ENCODE data around the gene CAPS.

Gene CAPS

DNA sequence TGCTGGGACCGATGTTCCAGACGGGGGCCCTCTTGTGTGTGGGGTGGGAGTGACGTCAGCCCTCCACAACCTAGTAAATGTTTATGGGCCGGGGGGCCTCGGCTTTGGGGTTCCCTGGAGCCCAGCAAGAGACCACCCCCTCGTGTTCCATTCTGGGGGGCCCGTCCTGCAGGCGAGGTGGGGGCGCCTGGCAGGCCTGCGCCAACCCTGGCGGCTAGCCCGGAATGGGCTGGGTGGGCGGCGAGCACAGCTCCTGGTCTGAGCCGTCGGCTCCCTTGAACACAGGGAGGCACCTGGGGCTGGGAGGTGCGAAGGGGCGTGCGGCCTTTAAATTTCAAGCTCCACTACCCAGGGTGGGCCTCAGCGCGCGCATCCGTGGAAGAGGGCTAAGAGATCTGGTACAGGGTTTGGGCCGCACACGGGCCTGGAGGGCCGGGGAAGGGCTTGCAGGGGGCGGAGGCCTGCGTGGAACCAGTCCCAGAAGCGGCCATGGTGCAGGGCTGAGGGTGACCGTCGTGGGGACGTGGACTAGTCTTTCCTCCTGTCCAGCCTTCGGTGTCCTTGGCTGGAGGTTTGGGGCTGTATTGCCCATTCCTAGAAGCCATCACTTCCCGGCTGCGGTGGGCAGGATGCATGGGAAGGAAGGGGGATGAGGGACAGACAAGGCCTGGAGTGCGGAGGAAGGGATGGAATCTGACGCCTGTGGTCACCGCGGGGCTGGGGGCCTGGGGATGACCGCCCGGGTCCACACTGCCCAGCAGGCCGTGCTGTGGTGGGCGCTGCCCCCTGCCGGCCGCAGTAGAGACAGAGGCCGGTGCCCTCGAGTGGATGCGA is 21.9 kb upstream of the CAPS start:
- DNase-seq (ENCODE audit: low read depth in 2 of 2), result no peak

DNA sequence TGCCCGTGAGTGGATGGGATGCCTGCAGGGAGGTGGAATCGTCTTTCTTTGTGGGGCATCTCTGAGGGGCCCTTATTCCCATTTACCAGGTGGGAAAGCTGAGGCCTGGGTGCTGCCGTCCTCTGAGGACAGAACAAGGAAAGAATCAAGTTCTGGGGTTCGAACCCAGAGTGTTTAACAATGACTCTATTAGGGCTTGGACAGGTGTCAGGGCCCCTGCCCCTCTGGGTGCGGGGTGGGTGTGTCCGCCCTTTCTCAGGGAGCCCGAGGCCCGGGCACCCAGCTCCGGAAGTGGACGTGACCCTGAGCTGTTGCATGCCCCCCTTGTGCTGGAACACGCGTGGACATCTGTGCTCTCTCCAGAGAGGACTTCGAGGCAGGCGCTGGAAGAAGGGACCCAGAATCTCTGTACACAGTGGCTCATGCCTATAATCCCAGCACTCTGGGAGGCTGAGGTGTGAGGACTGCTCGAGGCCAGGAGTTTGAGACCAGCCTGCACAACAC is 21.2 kb upstream of the CAPS start:
- no peak for DNase-seq (ENCODE audit: low read depth in 2 of 2)

DNA sequence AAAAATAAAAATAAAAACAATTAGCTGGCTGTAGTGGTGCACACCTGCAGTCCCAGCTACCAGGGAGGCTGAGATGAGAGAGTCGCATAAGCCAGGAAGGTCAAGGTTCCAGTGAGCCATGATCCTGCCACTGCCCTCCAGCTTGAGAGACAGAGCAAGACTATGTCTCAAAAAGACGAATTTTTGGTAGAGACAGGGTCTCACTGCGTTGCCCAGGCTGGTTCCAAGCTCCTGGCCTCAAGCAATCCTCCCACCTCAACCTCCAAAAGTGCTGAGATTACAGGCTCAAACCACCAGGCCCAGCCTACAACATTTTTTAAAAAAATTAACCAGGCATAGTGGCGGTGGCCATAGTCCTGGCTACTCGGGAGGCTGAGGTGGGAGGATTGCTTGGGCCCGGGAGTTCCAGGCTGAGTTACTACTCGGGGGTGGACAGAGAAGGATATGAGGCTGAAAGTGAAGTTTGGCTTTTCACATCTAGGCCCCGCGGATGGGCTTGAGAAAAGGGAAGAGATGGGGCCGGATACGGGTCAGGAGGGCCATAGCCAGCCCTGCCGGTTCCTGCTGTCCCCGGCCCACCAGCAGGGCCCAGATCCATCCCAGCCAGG is 20.7 kb upstream of the CAPS start:
- DNase-seq (ENCODE audit: low read depth in 2 of 2), result no peak

DNA sequence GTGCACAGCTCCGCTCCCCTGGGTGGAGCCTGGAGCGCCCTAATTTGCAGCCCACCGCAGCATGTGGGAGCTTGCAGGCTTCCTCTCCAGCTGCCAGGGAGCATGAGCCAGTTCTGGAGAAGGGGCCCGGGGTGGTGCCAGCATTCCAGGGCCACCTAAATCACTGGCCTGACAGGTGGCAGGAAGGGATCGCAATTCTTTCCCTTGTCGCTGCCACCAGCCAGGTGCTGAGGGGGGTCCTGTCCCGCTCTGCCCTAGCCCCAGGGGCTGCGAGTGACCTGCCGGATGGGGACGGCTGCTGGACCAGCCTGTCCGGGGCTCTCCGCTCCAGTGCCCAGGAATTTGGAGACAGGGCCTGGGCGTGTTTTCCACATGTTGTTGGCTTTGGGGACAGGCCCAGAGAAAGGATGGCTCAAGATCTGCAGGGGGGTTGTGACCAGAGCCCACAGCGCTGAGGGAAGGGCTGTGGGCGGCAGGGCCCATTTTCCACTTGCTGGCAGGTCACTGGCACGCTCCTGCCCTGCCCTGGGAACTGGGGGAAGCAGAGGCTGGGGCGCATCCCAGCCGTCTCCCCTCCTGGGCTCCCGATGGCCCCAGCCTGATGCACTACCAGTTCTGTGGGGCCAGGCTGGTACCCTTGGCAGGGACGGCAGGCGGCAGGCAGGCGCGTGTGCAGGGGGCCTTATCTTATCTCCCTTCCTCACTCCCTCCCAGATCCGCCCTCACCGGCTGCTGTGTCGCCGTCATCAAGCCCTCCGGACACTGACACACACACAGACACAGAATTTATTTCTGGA is 19.9 kb upstream of the CAPS start:
- no peak for DNase-seq (ENCODE audit: low read depth in 2 of 2)

DNA sequence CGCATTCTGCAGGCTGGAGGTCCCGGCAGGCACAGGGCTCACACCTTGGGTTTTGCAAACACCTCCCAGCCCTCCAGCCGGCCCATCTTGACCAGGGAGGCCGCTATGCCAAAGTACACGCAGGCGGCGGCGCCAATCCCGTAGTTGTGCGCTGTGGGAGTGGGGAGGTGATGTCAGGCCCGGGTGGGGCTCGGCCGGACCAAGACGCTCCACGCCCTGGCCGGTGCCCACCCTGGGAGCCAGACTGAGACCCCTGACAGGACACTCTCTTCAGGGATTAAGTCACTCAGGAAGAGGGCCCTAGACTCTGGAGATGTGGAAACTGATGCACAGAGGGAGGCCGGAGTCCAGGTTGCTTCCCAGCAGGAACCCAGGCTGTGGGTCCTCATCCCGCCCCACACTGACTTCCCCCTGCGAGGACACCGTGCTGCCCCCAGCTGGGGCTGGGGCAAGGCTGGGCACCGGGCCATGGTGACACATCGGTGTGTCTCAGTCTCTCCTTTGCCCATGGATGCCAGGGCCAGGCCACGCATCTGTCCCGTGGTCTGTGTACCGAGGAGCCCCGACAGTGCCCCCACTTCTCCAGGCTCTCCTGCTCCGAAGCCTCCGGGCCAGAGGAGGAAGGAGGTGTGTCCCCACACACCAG is 19.2 kb upstream of the CAPS start:
- no peak for DNase-seq (ENCODE audit: low read depth in 2 of 2)

DNA sequence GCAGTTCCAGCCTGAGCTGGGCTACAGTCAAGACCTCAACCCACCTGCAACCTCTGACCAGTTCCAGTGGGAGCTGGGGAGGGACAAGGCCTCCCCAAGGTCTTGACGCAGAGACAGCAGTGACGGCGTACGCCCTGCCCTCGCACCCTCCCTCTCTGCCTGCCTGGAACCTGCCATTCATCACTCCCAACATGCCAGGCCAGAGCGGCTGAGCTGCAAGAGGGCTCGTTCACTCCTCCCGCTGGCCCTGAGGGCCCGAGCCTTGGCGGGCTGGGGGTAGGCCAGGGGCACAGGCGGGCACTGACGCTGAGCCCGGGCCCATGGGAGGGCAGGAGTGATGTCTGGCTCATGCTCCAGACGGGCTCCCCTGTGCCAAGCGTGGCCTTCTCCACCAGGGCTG is 18.6 kb upstream of the CAPS start:
- no peak for DNase-seq (ENCODE audit: low read depth in 2 of 2)

DNA sequence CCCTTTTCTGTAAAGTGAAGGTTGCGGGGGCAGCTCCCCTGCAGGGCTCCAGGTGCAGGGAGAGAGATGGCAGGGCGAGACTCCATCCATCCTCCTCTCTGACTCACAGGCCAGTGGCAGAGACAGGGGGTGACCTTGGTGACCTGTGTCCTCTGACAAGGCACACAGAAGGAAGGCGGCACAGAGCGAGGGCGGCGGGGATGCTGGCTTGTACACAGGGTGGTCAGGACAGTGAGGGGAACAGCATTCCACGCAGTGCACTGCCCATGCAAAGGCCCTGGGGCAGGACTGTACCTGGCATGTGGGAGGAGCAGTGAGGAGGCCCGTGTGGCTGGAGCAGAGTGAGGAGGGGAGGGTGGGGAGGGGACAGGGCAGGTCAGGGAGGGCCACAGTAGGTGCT is 18.2 kb upstream of the CAPS start:
- no peak for DNase-seq (ENCODE audit: low read depth in 2 of 2)

DNA sequence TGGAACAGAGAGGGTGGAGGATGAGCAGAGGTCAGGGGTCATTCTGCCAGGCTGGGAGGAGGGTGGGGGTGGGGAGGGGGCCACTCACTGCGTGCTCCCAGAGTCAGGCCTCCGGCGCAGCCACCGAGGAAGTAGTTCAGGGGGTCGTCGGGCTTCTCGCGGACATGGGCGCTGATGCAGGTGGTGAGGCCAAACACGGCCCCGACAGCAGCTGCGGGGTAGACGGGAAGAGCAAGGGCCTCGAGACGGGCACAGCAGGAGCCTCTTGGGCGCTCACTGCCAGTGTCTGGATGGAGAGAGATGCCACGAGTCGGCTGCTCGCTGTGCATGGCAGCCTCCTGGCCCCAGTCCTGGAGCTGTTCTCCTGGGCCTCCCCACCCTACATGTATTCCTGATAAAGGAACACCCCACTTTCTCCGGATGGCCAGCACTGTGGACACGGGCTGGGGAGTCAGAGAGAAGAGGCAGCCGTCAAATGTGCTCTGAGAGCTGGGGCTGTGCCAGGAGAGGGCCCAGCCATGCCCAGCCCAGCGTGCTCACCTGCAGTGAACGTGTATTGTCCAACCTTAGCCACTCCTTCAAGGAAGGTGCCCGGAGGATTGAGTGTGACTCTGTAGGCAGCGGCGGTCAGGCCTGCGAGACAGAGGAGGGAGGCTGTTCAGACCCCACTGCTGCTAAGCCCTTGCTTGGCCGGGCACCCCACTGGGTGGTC is 17.5 kb upstream of the CAPS start:
- no peak for DNase-seq (ENCODE audit: low read depth in 2 of 2)

DNA sequence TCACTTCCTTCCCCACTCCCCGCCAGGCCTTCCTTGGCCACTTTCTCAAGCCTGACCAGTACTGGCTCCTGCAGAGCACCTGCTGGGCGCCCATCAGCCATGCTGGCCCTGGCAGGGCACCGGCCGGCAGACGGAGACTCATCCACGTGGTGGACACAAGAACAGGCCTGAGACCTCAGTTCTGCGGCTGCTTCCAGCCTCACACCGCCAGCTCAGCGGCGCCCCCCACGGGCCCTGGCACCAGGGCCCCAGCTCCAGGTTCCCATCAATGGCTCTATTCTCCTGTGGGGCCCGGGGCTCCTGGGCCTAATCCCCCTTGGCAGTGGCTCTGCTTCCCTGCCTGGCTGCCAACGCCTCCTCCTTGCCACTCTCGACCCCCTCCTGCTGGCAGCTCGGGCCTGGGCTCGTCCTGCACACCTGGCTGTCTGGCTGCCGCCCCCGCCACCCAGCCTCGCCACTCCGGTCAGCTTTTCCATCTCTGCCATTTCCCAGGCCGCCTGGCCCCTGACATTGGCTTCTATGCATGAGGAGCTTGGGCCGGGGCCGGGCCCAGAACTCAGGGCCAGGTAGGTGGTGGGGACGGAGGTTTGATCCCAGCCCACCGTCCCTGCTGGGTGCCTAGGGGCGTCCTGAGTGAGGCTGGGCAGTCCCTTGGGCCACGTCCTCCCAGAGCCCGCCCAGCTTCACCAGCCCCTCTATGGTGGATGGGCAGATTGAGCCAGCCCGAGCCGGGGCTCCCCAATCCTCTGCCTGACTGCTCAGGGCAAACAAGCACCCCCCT is 16.7 kb upstream of the CAPS start:
- no peak for DNase-seq (ENCODE audit: low read depth in 2 of 2)

DNA sequence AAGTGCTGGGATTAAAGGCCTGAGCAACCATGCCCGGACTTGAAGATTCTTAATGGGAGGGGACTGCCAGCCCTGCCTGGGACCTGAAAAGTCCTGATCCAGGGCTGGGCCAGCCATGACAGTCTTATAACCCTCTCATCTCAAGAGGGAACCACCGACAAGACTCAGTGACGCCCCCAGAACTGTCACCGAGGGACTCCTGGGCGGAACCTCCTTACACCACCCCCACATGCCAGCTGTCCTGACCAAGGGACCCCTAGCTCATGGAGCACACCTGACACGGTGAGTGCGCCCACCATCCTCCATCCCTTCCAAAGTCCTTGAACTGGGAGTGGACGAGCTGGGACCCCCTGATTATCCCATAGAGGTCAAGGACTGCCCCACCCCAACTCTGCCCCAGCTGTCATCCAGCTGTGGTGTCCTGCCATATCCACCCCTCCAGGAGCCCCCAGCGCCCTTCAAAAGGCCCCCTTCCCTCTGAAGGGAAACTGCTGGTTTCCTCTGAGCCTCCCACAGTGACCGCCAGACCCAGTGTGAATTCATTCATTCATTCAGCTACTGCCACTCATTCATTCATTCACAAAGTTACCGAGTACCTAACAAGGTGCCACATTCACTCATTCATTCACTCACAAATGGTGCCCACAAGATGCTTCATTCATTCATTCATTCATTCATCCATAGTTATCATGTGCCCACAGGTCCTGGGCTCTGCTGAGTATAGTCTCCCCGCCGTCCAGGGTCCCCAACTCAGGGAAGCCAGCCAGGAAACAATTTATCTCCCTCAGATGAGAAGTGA is 14.1 kb upstream of the CAPS start:
- DNase-seq (ENCODE audit: low read depth in 2 of 2), result no peak

DNA sequence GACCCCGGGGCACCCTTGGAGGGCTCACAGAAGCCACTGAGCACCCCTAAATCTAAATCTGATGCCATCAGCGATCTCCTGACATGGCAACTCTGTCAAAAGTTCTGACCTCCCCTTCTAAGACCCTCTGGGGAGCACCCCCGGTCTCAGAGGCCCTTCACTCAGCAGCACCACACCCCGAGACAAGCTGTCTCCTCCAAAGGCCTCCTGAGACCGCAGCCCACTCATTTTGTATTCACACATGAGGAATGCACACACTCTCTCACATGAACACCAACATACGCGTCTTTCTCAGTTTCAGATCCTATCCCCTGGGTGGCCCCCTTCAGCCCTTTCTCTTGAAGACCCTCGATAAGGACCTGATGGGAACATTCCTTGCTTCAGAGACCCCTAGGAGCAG is 13.1 kb upstream of the CAPS start:
- DNase-seq (ENCODE audit: low read depth in 2 of 2), result no peak

DNA sequence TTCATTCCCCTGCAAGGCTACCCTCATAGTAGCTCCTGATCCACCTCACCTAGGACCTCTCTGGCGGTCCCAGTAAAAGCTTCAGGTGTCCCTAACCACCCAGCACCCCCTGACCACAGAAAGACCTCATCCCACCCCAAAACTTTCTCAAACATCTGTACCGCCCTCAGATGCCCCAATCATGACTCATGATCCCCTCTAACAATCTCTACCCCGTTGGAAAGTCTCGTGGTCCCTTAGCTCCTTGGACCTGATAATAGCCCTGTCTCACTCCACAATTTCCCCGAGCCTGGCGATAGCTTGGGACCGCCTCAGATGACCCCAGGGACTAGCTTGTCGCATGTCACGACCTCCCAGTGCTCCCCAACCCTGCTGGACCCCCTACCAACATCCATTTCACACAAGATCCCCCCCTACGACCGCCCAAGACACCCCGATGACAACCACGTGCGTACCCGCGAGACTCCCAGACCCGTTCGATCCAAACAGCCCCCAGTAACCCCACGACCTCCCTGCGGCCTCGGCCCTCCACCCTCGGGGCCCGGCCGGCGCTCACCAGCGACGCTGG is 10.9 kb upstream of the CAPS start:
- no peak for DNase-seq (ENCODE audit: low read depth in 2 of 2)

DNA sequence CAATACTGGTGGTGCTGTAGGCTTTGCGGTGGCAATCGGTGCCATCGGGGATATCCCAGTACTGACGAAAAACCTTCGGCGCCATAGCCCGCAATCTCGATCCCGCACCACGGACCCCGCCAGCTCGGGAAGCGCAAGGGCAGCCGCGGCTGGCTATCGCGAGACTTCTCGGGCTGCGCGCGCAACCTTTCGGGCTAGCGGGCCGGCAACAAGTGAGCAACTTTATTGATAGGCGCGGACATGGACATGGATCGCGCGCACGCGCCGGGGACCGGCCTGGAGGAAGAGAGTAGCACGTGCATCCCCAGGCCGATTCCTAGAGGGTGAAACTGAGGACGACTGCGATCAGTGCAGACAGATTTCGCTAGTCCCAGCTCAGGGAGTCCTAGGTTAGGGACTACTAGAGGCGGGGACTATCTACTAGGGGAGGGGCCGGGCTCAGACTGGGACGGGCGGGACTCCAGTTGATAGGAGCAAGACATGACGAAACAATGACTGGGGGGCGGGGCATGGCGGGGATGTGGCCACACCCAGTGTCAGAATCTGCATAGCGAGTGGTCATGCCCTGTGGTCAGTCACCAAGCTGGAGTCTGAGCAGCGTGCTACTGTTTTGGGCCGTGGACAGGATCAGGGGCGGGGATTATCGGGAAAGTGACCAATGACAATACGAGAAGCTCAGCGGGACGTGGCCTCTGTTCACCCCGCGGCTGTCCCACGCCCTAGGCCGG is 10.3 kb upstream of the CAPS start, which contains the start of gene NDUFA11:
TSS of gene NDUFA11 (minus strand) at position 167 of the 728 bp plus-strand sequence. CDS start at position 85, 82 bp downstream.
- peak; percentile 92 to 95 for DNase-seq (ENCODE audit: low read depth in 2 of 2)

DNA sequence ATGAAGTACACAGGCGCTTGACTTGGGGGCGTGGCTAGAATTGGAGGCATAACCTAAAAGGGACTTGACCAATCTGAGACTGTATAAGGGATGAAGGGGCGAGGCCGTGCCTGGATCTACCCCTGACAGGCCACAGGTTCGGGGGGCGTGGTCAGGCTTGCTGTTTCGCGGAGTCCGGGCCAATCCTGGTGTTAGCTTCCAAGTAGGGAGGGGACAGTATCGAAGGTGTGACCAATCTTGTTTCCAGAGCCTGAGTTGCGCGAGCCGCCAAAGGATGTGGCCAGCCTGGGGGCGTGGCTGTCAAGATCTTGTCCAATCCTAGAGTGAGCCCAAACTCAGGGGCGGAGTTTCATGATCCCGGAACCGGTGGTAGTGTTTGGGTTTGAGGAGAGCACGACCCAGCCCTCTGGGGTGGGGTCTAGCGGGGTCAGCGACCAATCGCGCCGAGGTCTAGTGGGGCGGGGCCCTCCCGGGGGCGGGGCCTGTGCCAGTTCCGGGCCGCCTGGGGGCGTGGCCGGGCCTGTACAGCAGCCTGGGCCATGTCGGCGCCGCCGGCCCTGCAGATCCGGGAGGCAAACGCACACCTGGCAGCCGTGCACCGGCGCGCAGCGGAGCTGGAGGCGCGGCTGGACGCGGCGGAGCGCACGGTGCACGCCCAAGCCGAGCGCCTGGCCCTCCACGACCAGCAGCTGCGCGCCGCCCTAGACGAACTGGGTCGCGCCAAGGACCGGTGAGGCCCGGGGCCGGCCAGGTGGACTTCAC is 9.5 kb upstream of the CAPS start, which contains the start of gene VMAC:
TSS of gene VMAC (plus strand) at position 521 of the 762 bp plus-strand sequence. CDS start at position 540, 19 bp downstream.
- peak; percentile 99 to 100 for DNase-seq (ENCODE audit: low read depth in 2 of 2)

DNA sequence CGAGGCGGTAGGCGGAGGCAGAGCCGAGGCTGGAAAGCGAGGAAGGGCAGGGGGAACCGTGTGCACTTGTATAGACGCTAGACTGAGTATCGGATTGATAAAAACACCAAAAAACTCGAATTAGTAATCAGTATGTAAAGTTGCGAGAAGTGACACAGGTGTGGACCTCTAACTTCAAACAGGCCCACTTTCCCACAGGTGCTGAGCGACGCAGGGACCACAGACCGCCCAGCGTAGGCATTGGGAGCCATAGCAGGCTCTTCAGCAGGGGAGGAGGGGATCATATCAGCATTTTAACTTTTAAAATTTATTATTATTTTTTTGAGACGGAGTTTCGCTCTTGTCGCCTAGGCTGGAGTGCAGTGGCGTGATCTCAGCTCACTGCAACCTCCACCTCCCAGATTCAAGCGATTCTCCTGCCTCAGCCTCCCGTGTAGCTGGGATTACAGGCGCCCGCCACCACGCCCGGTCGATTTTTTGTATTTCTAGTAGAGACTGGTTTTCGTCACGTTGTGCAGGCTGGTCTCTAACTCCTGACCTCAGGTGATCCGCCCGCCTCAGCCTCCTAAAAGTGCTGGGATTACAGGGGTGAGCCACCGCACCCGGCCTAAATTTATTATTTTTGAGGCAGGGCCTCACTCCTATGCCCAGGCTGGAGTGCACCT is 8.8 kb upstream of the CAPS start:
- no peak for DNase-seq (ENCODE audit: low read depth in 2 of 2)

DNA sequence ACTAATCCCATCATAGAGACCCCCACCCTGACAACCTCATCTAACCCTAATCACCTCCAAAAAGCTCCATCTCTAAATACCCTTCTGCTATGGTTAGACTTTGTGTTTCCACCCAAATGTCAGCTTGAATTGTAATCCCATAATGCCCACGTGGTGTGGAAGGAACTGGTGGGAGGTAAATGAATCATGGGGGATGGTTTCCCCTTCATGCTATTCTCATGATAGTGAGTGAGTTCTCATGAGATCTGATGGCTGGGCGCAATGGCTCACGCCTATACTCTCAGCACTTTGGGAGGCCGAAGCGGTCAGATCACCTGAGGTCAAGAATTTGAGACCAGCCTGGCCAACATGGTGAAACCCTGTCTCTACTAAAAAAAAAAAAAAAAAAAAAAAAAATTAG is 6.8 kb upstream of the CAPS start:
- DNase-seq (ENCODE audit: low read depth in 2 of 2), result no peak
